K562 (cell line): ENCODE measurements around the gene CDCP1. TPM values are rescaled to one million over a fixed set of nuclear protein-coding genes. Genes with fewer than 3 reads are reported as not detected.

ENCODE experiments used
- CAMTA2 ChIP-seq: fragments of 250-450 bp; sonication (Bioruptor Pico); conservative IDR thresholded peaks from 2 replicates; pipeline ENCODE4 v1.5.1; 2022
- CBX3 ChIP-seq, 2 experiments: IDR thresholded peaks; 1 replicate in 1 of 2; 2 replicates in 1 of 2; pipeline ENCODE4 v1.6.1; 2012; ENCODE audit warnings: inconsistent platforms in 2 of 2, low read length in 2 of 2, borderline replicate concordance in 1 of 2, control low read depth in 1 of 2
- CCNT2 ChIP-seq: IDR thresholded peaks from 2 replicates; pipeline ENCODE4 v1.6.1; 2011; ENCODE audit warnings: borderline replicate concordance, low read depth, mild to moderate bottlenecking, moderate library complexity, mixed read lengths, low read length; ENCODE audit not compliant: insufficient read length; ENCODE audit errors: extremely low read depth
- CXXC5 ChIP-seq: fragments of 250-450 bp; sonication (Bioruptor Pico); IDR thresholded peaks from 2 replicates; pipeline ENCODE4 v1.8.0; 2022; ENCODE audit warnings: inconsistent platforms, mild to moderate bottlenecking, moderate library complexity
- HDAC1 ChIP-seq, 2 experiments: fragments of 450-650 bp; IDR thresholded peaks; 2 replicates each; pipeline ENCODE4 v1.6.1; 2016 to 2017; ENCODE audit warnings: inconsistent platforms in 1 of 2, mild to moderate bottlenecking in 1 of 2, moderate library complexity in 1 of 2
- KDM5B ChIP-seq: fragments of 200-600 bp; sonication (generic); IDR thresholded peaks from 2 replicates; pipeline ENCODE4 v1.6.1; 2012; ENCODE audit warnings: low read depth, mild to moderate bottlenecking, moderate library complexity, low read length, control low read depth, inconsistent platforms; ENCODE audit not compliant: insufficient replicate concordance
- NFE2 ChIP-seq: IDR thresholded peaks from 2 replicates; pipeline ENCODE4 v1.6.1; 2014; ENCODE audit warnings: antibody characterized with exemption, low read depth
- PHF20 ChIP-seq: fragments of 450-650 bp; IDR thresholded peaks from 2 replicates; pipeline ENCODE4 v1.6.1; 2018; ENCODE audit not compliant: partially characterized antibody
- POLR2AphosphoS5 ChIP-seq: IDR thresholded peaks from 2 replicates; pipeline ENCODE4 v1.6.1; 2011; ENCODE audit warnings: mild to moderate bottlenecking, low read depth, low read length, moderate library complexity; ENCODE audit not compliant: control insufficient read depth, insufficient read depth
- SMARCA5 ChIP-seq: fragments of 450-650 bp; IDR thresholded peaks from 2 replicates; pipeline ENCODE4 v1.6.1; 2016
- THRAP3 ChIP-seq: fragments of 450-650 bp; IDR thresholded peaks from 2 replicates; pipeline ENCODE4 v1.6.1; 2016; ENCODE audit warnings: mild to moderate bottlenecking, inconsistent platforms, borderline replicate concordance
- polyA plus RNA-seq, 8 experiments: library from polyadenylated mRNA; depleted of rRNA in 4 of 8; stranded (reverse) in 5 of 8; unstranded in 3 of 8; fragments of >200 nt; fragmentation: Nextera tagmentation in 2 of 8; fragmentation: Illumina TruSeq in 1 of 8; extraction: Ambion mirVana in 2 of 8; extraction: Trizol in 1 of 8; gene quantifications; 2 replicates each; pipeline versions ENCODE4 v1.2.1 to v1.2.3, GENCODE V29; 2011 to 2014; ENCODE audit warnings: inconsistent platforms in 1 of 8, missing spikeins in 1 of 8
- total RNA-seq, 7 experiments: library from RNA; depleted of rRNA in 6 of 7; stranded (reverse); fragments of >200 nt in 6 of 7; fragmentation: Illumina TruSeq in 2 of 7; extraction: Trizol in 2 of 7; gene quantifications; 2 replicates each; pipeline versions ENCODE4 v1.2.1 to v1.2.3, GENCODE V29; 2011 to 2021; ENCODE audit warnings: low replicate concordance in 1 of 7
- TF ChIP-seq, protein P1 (sequence below): sonication (generic); formaldehyde crosslinking; IDR thresholded peaks from 2 replicates; pipeline ENCODE4 v1.8.0; 2023; ENCODE audit warnings: missing genetic modification reagents, mild to moderate bottlenecking, borderline replicate concordance
- TF ChIP-seq, protein P2 (sequence below): fragments of 450-650 bp; IDR thresholded peaks from 2 replicates; pipeline ENCODE4 v1.6.1; 2016; ENCODE audit warnings: low read depth

CDCP1 gene
- total and polyA plus RNA-seq, 9 of the 15 experiments (the other 6 are each of a cell fraction or from before 2014, with no cell fraction given): 3.9 to 16.4 (median 5.2) TPM

DNA sequence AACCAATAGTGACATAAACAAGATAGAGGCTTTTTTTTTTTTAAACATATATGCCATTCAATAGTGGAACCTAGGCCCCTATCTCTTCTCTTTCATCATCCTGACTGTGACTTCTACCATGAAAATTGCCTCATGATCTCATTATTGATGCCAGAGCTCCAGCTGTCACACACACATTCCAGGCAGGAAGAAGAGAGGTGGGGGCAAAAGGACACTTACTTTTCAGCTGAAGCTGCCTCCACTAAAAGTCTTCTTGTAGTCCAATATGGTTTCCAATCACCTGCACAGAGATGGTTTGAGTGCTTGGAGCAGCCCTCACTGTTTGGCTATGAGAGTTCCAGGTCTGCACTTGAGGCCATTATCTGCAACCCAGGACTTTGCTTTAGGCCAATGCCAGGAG, 75.1 kb downstream of the CDCP1 start (continued):
- TF ChIP-seq, protein P1, sequence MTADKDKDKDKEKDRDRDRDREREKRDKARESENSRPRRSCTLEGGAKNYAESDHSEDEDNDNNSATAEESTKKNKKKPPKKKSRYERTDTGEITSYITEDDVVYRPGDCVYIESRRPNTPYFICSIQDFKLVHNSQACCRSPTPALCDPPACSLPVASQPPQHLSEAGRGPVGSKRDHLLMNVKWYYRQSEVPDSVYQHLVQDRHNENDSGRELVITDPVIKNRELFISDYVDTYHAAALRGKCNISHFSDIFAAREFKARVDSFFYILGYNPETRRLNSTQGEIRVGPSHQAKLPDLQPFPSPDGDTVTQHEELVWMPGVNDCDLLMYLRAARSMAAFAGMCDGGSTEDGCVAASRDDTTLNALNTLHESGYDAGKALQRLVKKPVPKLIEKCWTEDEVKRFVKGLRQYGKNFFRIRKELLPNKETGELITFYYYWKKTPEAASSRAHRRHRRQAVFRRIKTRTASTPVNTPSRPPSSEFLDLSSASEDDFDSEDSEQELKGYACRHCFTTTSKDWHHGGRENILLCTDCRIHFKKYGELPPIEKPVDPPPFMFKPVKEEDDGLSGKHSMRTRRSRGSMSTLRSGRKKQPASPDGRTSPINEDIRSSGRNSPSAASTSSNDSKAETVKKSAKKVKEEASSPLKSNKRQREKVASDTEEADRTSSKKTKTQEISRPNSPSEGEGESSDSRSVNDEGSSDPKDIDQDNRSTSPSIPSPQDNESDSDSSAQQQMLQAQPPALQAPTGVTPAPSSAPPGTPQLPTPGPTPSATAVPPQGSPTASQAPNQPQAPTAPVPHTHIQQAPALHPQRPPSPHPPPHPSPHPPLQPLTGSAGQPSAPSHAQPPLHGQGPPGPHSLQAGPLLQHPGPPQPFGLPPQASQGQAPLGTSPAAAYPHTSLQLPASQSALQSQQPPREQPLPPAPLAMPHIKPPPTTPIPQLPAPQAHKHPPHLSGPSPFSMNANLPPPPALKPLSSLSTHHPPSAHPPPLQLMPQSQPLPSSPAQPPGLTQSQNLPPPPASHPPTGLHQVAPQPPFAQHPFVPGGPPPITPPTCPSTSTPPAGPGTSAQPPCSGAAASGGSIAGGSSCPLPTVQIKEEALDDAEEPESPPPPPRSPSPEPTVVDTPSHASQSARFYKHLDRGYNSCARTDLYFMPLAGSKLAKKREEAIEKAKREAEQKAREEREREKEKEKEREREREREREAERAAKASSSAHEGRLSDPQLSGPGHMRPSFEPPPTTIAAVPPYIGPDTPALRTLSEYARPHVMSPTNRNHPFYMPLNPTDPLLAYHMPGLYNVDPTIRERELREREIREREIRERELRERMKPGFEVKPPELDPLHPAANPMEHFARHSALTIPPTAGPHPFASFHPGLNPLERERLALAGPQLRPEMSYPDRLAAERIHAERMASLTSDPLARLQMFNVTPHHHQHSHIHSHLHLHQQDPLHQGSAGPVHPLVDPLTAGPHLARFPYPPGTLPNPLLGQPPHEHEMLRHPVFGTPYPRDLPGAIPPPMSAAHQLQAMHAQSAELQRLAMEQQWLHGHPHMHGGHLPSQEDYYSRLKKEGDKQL (CRISPR knock-in tag): no peak
- TF ChIP-seq POLR2AphosphoS5: no peak
- TF ChIP-seq KDM5B: no peak
- peak in 1 of 2 experiments; percentile 93; a peak in 2 of 3 replicates for TF ChIP-seq CBX3 (IDR thresholded peaks at IDR 0.05; ENCODE audit: borderline replicate concordance in 1 of 2, low read length in 2 of 2)
- no peak for TF ChIP-seq CAMTA2 (CRISPR knock-in tag)
- peak; percentile 99 for TF ChIP-seq SMARCA5
- TF ChIP-seq CCNT2: no peak
- 0 out of 4 replicates have a peak, but pooled peaks of 1 of the 2 experiments have one; percentile 30 for TF ChIP-seq HDAC1 (IDR thresholded peaks at IDR 0.05)
- TF ChIP-seq, protein P2, sequence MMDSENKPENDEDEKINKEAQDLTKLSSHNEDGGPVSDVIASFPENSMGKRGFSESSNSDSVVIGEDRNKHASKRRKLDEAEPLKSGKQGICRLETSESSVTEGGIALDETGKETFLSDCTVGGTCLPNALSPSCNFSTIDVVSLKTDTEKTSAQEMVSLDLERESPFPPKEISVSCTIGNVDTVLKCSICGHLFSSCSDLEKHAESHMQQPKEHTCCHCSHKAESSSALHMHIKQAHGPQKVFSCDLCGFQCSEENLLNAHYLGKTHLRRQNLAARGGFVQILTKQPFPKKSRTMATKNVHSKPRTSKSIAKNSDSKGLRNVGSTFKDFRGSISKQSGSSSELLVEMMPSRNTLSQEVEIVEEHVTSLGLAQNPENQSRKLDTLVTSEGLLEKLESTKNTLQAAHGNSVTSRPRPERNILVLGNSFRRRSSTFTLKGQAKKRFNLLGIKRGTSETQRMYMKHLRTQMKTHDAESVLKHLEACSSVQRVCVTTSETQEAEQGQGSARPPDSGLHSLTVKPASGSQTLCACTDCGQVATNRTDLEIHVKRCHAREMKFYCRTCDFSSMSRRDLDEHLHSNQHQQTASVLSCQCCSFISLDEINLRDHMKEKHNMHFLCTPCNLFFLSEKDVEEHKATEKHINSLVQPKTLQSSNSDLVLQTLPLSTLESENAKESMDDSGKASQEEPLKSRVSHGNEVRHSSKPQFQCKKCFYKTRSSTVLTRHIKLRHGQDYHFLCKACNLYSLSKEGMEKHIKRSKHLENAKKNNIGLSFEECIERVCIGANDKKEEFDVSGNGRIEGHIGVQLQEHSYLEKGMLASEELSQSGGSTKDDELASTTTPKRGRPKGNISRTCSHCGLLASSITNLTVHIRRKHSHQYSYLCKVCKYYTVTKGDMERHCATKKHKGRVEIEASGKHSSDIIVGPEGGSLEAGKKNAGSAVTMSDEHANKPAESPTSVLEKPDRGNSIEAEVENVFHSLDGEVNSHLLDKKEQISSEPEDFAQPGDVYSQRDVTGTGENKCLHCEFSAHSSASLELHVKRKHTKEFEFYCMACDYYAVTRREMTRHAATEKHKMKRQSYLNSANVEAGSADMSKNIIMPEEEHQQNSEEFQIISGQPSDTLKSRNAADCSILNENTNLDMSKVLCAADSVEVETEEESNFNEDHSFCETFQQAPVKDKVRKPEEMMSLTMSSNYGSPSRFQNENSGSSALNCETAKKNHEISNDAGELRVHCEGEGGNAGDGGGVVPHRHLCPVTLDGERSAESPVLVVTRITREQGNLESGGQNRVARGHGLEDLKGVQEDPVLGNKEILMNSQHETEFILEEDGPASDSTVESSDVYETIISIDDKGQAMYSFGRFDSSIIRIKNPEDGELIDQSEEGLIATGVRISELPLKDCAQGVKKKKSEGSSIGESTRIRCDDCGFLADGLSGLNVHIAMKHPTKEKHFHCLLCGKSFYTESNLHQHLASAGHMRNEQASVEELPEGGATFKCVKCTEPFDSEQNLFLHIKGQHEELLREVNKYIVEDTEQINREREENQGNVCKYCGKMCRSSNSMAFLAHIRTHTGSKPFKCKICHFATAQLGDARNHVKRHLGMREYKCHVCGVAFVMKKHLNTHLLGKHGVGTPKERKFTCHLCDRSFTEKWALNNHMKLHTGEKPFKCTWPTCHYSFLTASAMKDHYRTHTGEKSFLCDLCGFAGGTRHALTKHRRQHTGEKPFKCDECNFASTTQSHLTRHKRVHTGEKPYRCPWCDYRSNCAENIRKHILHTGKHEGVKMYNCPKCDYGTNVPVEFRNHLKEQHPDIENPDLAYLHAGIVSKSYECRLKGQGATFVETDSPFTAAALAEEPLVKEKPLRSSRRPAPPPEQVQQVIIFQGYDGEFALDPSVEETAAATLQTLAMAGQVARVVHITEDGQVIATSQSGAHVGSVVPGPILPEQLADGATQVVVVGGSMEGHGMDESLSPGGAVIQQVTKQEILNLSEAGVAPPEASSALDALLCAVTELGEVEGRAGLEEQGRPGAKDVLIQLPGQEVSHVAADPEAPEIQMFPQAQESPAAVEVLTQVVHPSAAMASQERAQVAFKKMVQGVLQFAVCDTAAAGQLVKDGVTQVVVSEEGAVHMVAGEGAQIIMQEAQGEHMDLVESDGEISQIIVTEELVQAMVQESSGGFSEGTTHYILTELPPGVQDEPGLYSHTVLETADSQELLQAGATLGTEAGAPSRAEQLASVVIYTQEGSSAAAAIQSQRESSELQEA: no peak
- TF ChIP-seq PHF20: peak; percentile 66
- no peak for TF ChIP-seq NFE2
- no peak for TF ChIP-seq THRAP3
- no peak for TF ChIP-seq CXXC5 (CRISPR knock-in tag)
